ENCODE results near the gene CDCA8.

DNA sequence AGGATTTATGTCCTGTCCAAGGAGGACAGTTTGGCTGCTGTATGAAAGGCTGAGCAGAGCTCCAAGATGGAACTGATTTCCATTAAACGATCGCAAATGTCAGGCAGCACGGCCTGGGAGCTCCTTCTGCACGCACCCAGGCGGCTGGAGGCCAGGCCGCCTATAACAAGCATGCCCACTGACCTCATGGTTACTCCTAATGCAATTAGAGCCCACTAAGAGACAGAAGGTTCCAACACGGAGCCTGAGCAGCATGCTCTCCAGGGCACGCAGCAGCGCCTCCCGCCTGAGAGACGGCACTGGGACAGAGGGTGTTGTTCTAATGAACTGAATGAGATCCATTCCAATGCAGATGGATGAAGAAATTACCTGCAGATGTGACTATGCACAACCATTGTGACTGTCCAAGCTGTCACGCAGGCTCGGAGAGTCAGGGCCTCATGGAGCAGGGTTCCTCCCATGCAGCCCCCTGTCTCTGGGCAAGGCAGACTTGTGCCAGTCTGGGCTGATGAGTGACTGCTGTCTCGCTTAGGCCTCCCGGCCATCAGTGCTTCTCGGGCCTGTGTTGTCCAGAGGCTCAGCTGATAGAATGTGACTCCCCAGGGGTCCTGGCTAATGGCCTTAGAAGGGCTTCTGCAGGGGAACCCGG lies 25.2 kb upstream of the CDCA8 start:
- no peak for TF ChIP-seq CTCF (conservative IDR thresholded peaks at IDR 0.05; ENCODE audit: low read depth, low read length)
- TF ChIP-seq EZH2 (IDR thresholded peaks at IDR 0.05; ENCODE audit: borderline replicate concordance, low read depth, low read length, poor library complexity, severe bottlenecking): no peak

Data from A673 (cell line).